Panc1 (cell line): Measurements from ENCODE around the gene SUGCT.

Source experiments
- POLR2AphosphoS5 ChIP-seq: IDR thresholded peaks from 2 replicates; pipeline ENCODE4 v1.6.1; 2012; ENCODE audit warnings: mild to moderate bottlenecking, low read depth, low read length, moderate library complexity
- TF ChIP-seq, protein P1 (sequence below): fragments of 450-650 bp; IDR thresholded peaks from 2 replicates; pipeline ENCODE4 v1.5.1; 2017; ENCODE audit warnings: mild to moderate bottlenecking

DNA sequence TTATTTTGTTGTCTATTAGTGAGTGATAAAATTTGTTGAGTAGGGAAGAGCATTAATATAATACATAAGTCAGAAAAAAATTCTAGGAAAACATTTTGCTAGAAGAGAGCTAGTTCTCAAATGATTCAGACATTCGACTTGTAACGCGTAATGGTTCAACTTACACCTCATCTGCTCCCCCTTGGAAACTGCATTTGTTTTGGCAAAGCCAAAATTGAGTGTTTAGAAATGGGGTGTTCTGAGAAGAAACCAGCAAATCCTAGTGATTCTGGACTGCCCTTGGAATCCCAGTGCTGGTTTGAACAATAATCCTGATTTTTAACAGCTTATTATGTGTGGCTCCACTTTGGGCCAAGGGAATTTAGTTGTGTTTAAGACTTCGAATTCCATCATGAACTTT is 475.7 kb downstream of the SUGCT start:
- TF ChIP-seq, protein P1, sequence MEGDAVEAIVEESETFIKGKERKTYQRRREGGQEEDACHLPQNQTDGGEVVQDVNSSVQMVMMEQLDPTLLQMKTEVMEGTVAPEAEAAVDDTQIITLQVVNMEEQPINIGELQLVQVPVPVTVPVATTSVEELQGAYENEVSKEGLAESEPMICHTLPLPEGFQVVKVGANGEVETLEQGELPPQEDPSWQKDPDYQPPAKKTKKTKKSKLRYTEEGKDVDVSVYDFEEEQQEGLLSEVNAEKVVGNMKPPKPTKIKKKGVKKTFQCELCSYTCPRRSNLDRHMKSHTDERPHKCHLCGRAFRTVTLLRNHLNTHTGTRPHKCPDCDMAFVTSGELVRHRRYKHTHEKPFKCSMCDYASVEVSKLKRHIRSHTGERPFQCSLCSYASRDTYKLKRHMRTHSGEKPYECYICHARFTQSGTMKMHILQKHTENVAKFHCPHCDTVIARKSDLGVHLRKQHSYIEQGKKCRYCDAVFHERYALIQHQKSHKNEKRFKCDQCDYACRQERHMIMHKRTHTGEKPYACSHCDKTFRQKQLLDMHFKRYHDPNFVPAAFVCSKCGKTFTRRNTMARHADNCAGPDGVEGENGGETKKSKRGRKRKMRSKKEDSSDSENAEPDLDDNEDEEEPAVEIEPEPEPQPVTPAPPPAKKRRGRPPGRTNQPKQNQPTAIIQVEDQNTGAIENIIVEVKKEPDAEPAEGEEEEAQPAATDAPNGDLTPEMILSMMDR = no peak
- no peak for TF ChIP-seq POLR2AphosphoS5
